ENCODE measurements around the gene COG5. TPM values are rescaled to one million over a fixed set of nuclear protein-coding genes. Genes with fewer than 3 reads are reported as not detected.
A peak's percentile ranks its signal among the peaks of the same experiment; 100 is the strongest.

COG5 gene
- total and polyA plus RNA-seq, 9 of the 15 experiments (the other 6 are each of a cell fraction or from before 2014, with no cell fraction given), result 15.3 to 75.1 (median 56.4) TPM

DNA sequence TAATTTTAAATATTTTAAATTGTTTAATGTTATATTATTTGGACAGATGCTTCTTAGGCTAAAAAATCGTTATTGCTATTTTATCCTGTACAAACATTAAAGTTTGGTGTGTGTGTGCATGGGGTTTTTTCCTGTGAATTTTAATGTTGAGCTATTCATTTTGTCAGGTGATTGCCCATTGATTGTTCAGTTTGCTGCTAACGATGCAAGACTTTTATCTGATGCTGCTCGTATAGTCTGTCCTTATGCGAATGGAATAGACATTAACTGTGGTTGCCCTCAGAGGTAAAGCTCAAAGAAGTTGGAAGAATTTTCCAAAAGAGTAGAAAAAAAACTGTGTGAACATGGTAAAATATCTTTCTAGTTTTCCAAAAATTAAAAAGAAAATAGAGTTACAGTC lies 9.8 kb upstream of the COG5 start:
- Histone ChIP-seq H3K9ac (ENCODE audit: insufficient read depth in 1 of 2, low read depth in 2 of 2, low read length in 2 of 2) (no peak overlapping the region), H3K9me1 (ENCODE audit: control insufficient read depth, insufficient read depth, low read length) (no peaks in the 10 kb centered on the region), H3K27ac (ENCODE audit: extremely low read depth, low read depth, low read length) (no peak overlapping the region), H3K4me3 (no peak overlapping the region), H3K79me2 (ENCODE audit: control insufficient read depth, insufficient read depth, low read length) (no peaks in the 10 kb centered on the region), H3K27me3 (ENCODE audit: control insufficient read depth in 2 of 2, insufficient read depth in 2 of 2, low read length in 2 of 2) (no peaks in the 10 kb centered on the region), H3K4me2 (ENCODE audit: insufficient read depth, low read length) (no peak overlapping the region), H2AFZ (ENCODE audit: low read depth, low read length) (no peak overlapping the region), H3K4me1 (replicated peaks in 1 of 2; ENCODE audit: control insufficient read depth in 2 of 2, insufficient read depth in 2 of 2, low read length in 2 of 2) (no peaks in the 10 kb centered on the region; a peak in 1 of 5 replicates), H3K9me3 (replicated peaks; ENCODE audit: control insufficient read depth, insufficient read depth, low read depth, low read length) (no peaks in the 10 kb centered on the region), H3K36me3 (ENCODE audit: control insufficient read depth, insufficient read depth, low read length) (peaks cover 78% of the 10 kb centered on the region), H4K20me1 (replicated peaks; ENCODE audit: control insufficient read depth, insufficient read depth, low read length) (no peaks in the 10 kb centered on the region)
- DNase-seq (ENCODE audit: extremely low read depth in 1 of 4, low spot score in 3 of 4), result no peak
- ATAC-seq, result no peak
- CTCF ChIA-PET (ENCODE audit: low intra/inter-chr PET ratio), result no interaction called here
- in situ Hi-C loops (cut with MboI), result no loop called here
- no TSS peak for BruUV-seq (replicated peaks)
- no peak for FAIRE-seq
- POLR2A ChIA-PET, result interaction anchor here (0.5 kb wide), 1 partner anchor 404 kb away, joined by 3 read pairs; no protein-coding TSS in a partner anchor
- WGBS (ENCODE audit: insufficient coverage, low coverage, missing lambda C conversion rate), result 53% methylated on average over 4 of the region's 4 CpGs
- TF ChIP-seq JUN (IDR thresholded peaks at IDR 0.05; ENCODE audit: borderline replicate concordance, low read depth, low read length) (no peak), JUN (CRISPR knock-in tag; IDR thresholded peaks at IDR 0.05; ENCODE audit: borderline replicate concordance) (no peak), GATAD2B (IDR thresholded peaks at IDR 0.05; ENCODE audit: borderline replicate concordance) (no peak)
- intact Hi-C loops (cut with micrococcal nuclease), result no loop called here

DNA sequence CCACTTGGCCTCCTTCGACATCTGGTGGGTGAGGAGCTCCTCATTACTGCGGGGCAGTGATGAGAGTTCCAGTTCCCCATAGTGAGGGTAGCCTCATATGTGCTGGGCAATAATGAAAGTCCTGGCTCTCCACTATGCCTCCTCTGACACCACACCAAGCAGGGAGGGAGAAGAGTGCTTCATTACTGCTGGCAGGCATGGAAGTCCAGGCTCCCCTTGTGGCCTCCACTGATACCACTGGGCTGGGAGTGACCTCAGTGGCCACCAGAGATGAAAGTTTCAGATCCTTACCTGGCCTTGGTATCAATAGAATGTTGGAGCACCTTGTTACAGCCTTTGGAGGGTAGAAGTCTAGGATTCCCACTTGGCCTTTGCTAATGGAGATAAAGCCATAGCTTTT lies 6.6 kb upstream of the COG5 start:
- BruUV-seq (replicated peaks), result no TSS peak
- in situ Hi-C loops (cut with MboI), result no loop called here
- Histone ChIP-seq H3K4me2 (ENCODE audit: insufficient read depth, low read length) (no peak overlapping the region), H3K4me3 (no peak overlapping the region), H3K36me3 (ENCODE audit: control insufficient read depth, insufficient read depth, low read length) (peaks cover 72% of the 10 kb centered on the region), H3K27me3 (ENCODE audit: control insufficient read depth in 2 of 2, insufficient read depth in 2 of 2, low read length in 2 of 2) (no peaks in the 10 kb centered on the region), H3K9me1 (ENCODE audit: control insufficient read depth, insufficient read depth, low read length) (no peaks in the 10 kb centered on the region), H4K20me1 (replicated peaks; ENCODE audit: control insufficient read depth, insufficient read depth, low read length) (no peaks in the 10 kb centered on the region), H3K79me2 (ENCODE audit: control insufficient read depth, insufficient read depth, low read length) (peaks cover 4% of the 10 kb centered on the region; the same call in 1 of the 3 replicates), H3K27ac (ENCODE audit: extremely low read depth, low read depth, low read length) (no peak overlapping the region), H3K9me3 (replicated peaks; ENCODE audit: control insufficient read depth, insufficient read depth, low read depth, low read length) (no peaks in the 10 kb centered on the region), H2AFZ (ENCODE audit: low read depth, low read length) (no peak overlapping the region), H3K4me1 (replicated peaks in 1 of 2; ENCODE audit: control insufficient read depth in 2 of 2, insufficient read depth in 2 of 2, low read length in 2 of 2) (no peaks in the 10 kb centered on the region; a peak in 1 of 5 replicates), H3K9ac (ENCODE audit: insufficient read depth in 1 of 2, low read depth in 2 of 2, low read length in 2 of 2) (peak overlapping the region in 1 of 2 experiments; percentile 74; a peak in 1 of 4 replicates)
- intact Hi-C loops (cut with micrococcal nuclease), result no loop called here
- ChIA-PET POLR2A (no interaction called here), CTCF (ENCODE audit: low intra/inter-chr PET ratio) (no interaction called here)
- DNase-seq (ENCODE audit: extremely low read depth in 1 of 4, low spot score in 3 of 4) (no peak), FAIRE-seq (no peak), ATAC-seq (peak; percentile 76)
- 80% methylated on average over 2 of the region's 2 CpGs for WGBS (ENCODE audit: insufficient coverage, low coverage, missing lambda C conversion rate)
- TF ChIP-seq, protein P1, sequence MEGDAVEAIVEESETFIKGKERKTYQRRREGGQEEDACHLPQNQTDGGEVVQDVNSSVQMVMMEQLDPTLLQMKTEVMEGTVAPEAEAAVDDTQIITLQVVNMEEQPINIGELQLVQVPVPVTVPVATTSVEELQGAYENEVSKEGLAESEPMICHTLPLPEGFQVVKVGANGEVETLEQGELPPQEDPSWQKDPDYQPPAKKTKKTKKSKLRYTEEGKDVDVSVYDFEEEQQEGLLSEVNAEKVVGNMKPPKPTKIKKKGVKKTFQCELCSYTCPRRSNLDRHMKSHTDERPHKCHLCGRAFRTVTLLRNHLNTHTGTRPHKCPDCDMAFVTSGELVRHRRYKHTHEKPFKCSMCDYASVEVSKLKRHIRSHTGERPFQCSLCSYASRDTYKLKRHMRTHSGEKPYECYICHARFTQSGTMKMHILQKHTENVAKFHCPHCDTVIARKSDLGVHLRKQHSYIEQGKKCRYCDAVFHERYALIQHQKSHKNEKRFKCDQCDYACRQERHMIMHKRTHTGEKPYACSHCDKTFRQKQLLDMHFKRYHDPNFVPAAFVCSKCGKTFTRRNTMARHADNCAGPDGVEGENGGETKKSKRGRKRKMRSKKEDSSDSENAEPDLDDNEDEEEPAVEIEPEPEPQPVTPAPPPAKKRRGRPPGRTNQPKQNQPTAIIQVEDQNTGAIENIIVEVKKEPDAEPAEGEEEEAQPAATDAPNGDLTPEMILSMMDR (IDR thresholded peaks at IDR 0.05 in 2 of 3, conservative IDR thresholded peaks at IDR 0.05 in 1 of 3; ENCODE audit: insufficient read depth in 2 of 3, low read depth in 1 of 3, low read length in 3 of 3), result peak in 1 of 3 experiments; percentile 26; a peak in 1 of 6 replicates
